Kidney (tissue), 14 donors: ENCODE results near the gene HOXD12. TPM values are rescaled to one million over a fixed set of nuclear protein-coding genes. Genes with fewer than 3 reads are reported as not detected.

Source experiments
- DNase-seq, 5 donors: peaks; one replicate each; pipeline ENCODE4 v3.0.0-alpha.2; 2013 to 2020
- FAIRE-seq: peaks from 2 replicates; lab custom pipeline; 2012; peaks lifted over from hg19 to GRCh38; lab: Jason Lieb, UNC
- H3K27ac ChIP-seq, 2 donors: one replicate each; pipeline ENCODE4 v1.7.0; 2013; ENCODE audit warnings: low read depth in 2 of 2, low read length in 2 of 2, inconsistent platforms in 1 of 2
- H3K27me3 ChIP-seq: one replicate; pipeline ENCODE4 v1.7.1; 2013; ENCODE audit warnings: low read length, inconsistent platforms; ENCODE audit not compliant: control insufficient read depth, insufficient read depth
- H3K36me3 ChIP-seq, 3 donors: one replicate each; pipeline versions ENCODE4 v1.7.0 to v1.7.1; 2013; ENCODE audit warnings: low read length in 3 of 3, control low read depth in 1 of 3, inconsistent platforms in 1 of 3; ENCODE audit not compliant: insufficient read depth in 3 of 3, control insufficient read depth in 2 of 3
- H3K4me1 ChIP-seq, 3 donors: one replicate each; pipeline versions ENCODE4 v1.7.0 to v1.7.1; 2013; ENCODE audit warnings: low read length in 3 of 3, inconsistent platforms in 1 of 3, low read depth in 1 of 3; ENCODE audit not compliant: control insufficient read depth in 2 of 3, insufficient read depth in 2 of 3
- H3K4me3 ChIP-seq, 3 donors: one replicate each; pipeline versions ENCODE4 v1.7.0 to v1.8.1; 2013; ENCODE audit warnings: low read length in 3 of 3, control low read depth in 1 of 3, inconsistent platforms in 1 of 3
- H3K9ac ChIP-seq, 3 donors: one replicate each; pipeline versions ENCODE4 v1.7.0 to v1.7.1; 2013; ENCODE audit warnings: low read length in 3 of 3, control low read depth in 1 of 3, inconsistent platforms in 1 of 3
- H3K9me3 ChIP-seq, 3 donors: one replicate each; pipeline versions ENCODE4 v1.7.0 to v1.7.1; 2013; ENCODE audit warnings: low read length in 3 of 3, control low read depth in 1 of 3, inconsistent platforms in 1 of 3; ENCODE audit not compliant: control insufficient read depth in 2 of 3, insufficient read depth in 1 of 3
- intact Hi-C: fragments of 100-400 bp; cut with DNase I; formaldehyde crosslinking; loops from one replicate; pipeline ENCODE4 v1.11.1; 2022
- polyA plus RNA-seq: library from polyadenylated mRNA; stranded (reverse); fragments of 350-450 nt; fragmentation: Illumina TruSeq; extraction: RNeasy Lipid Tissue Mini Kit (QIAGEN cat#74804); gene quantifications from one replicate; pipeline ENCODE4 v1.2.3, GENCODE V29; 2014; ENCODE audit warnings: low read depth, low replicate concordance; ENCODE audit not compliant: insufficient read depth
- total RNA-seq: library from RNA; stranded (reverse); fragmentation: NEBNext Ultra II Directional; extraction: Animal tissue kit (Norgen Biotek cat#: 25700); gene quantifications from one replicate; pipeline ENCODE4 v1.2.1, GENCODE V29; 2021
- TF ChIP-seq, protein P1 (sequence below): IDR thresholded peaks from 3 replicates; pipeline ENCODE4 v1.5.1; 2012; ENCODE audit warnings: mild to moderate bottlenecking, moderate library complexity, borderline replicate concordance; ENCODE audit not compliant: insufficient read depth; ENCODE audit errors: extremely low read depth
- donor health status: control.
- donor health status: control.
- donor health status: control.
- donor health status: control.
- donor health status: control.
- donor health status: DM: yes; HTN: yes; CAD: no.
- donor health status: Normal renal cell carcinoma (clear cell type).

The HOXD12 gene
- total and polyA plus RNA-seq, 2 donors from 2014 or later, result not detected

DNA sequence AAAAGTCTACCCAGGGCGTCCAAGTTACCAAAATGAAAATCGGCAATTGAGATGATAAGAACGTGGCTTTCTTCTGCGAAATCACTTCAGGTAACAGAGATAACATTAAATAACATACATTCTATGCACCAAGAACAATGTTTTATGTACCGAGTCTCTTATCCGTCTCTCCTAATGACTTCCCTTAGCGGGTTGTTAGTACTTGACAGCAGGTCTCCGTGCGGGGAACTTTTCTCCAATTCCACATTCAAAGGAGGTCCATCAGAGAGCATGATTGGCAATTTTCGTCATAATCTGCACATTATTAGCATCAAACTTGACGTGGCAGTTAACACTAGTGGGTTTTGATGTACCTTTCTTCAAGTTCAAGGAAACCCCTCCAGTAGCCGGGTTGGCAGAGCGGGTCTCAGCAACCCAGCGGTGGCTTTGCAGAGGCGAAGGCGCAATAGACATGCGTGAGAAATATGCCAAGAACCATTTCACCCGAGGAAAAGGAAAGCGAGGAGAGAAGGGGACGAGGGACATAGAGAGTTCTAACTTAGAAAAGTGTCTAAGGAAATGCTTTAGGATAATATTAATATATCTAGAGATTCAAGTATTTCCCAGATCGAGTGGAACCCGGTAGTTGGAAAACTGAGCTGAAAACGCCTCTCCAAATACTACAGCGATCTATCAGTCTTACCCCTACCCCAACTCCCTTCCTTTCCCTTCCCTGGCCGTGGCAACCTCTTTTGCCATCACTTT lies 20.9 kb upstream of the HOXD12 start:
- Histone ChIP-seq H3K4me3 (no peak overlapping the region), H3K9ac (no peak overlapping the region), H3K36me3 (no peaks in the 10 kb centered on the region), H3K4me1 (peaks cover 0 to 3% (median 0%) of the 10 kb centered on the region in 3 donors), H3K27me3 (peaks cover 89% of the 10 kb centered on the region), H3K27ac (no peak overlapping the region), H3K9me3 (peaks cover 0 to 9% (median 0%) of the 10 kb centered on the region in 3 donors)
- intact Hi-C loops, result no loop called here
- TF ChIP-seq, protein P1, sequence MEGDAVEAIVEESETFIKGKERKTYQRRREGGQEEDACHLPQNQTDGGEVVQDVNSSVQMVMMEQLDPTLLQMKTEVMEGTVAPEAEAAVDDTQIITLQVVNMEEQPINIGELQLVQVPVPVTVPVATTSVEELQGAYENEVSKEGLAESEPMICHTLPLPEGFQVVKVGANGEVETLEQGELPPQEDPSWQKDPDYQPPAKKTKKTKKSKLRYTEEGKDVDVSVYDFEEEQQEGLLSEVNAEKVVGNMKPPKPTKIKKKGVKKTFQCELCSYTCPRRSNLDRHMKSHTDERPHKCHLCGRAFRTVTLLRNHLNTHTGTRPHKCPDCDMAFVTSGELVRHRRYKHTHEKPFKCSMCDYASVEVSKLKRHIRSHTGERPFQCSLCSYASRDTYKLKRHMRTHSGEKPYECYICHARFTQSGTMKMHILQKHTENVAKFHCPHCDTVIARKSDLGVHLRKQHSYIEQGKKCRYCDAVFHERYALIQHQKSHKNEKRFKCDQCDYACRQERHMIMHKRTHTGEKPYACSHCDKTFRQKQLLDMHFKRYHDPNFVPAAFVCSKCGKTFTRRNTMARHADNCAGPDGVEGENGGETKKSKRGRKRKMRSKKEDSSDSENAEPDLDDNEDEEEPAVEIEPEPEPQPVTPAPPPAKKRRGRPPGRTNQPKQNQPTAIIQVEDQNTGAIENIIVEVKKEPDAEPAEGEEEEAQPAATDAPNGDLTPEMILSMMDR, result no peak
- DNase-seq, result peak in 4 of 5 donors; percentile 31 to 62 (median 42)
- no peak for FAIRE-seq

DNA sequence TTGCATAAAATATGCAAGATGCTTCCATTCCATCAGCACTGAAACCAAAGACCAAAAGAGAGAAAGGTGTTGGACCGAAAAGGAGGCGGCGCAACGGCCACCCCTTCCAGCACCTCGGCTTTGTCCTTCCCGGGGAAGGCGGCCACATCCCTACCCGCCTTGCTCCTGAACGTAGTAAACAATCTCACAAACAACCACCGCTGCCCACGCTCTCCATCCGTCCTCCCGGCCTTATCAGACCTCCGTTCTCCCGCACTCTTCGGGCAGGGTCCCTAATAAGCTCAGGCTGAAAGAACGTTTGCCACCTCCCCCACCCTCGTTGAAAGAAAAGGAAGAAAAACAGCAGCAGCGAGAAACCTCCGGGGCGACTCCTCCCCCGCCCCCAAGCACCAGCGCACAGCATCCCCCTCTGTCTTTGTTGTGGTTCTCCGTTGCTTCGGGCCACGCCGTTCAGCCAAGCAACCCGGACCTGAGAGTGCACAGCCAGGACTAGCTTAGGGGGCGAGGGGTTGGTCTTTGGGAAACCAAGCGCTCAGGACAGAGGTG lies 20.2 kb upstream of the HOXD12 start:
- Histone ChIP-seq H3K27me3 (peaks cover 90% of the 10 kb centered on the region), H3K9ac (no peak overlapping the region), H3K9me3 (peaks cover 0 to 9% (median 0%) of the 10 kb centered on the region in 3 donors), H3K4me1 (peaks cover 0 to 3% (median 0%) of the 10 kb centered on the region in 3 donors), H3K4me3 (no peak overlapping the region), H3K27ac (no peak overlapping the region), H3K36me3 (no peaks in the 10 kb centered on the region)
- TF ChIP-seq, protein P1, result no peak
- FAIRE-seq, result no peak
- intact Hi-C loops, result no loop called here
- DNase-seq, result peak in 3 of 5 donors; percentile 29 to 44 (median 30)

DNA sequence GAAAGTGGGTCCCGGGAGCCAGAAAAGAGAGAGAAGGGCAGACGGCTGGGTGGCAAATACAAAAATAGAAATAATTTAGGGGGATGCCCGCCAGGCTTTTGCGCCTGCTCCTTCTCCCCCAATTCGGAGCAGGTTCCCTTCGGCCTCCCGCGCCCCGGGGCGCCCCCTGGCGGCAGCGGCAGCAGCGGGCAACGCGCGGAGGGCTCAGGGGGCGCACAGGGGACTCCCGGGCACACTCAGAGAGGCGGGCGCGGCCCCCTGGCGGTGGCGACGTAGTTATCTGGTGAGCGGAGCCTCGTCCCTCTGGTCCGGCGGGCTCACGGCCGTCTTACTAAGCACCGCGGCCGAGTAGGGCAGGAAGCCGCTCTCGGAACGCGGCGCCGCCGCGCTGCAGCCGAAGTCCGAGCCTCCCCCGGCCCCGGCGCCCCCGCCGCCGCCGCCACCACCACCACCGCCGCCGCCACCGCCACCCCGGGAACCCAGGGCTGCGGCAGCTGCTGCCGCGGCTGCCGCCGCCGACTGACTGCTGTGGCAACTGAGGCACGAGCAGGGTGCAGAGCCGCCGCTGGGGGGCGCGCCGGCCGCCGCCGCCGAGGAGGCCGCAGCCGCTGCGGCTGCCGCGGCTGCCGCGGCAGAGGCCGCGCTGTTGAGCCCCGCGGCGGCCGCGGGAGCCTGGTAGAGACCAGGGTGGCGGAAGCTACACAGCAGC lies 19.6 kb upstream of the HOXD12 start:
- Histone ChIP-seq H3K4me1 (peaks cover 0 to 3% (median 0%) of the 10 kb centered on the region in 3 donors), H3K4me3 (no peak overlapping the region), H3K9me3 (peaks cover 0 to 9% (median 0%) of the 10 kb centered on the region in 3 donors), H3K27me3 (peaks cover 90% of the 10 kb centered on the region), H3K36me3 (no peaks in the 10 kb centered on the region), H3K27ac (no peak overlapping the region), H3K9ac (no peak overlapping the region)
- DNase-seq, result peak; percentile 68 to 87 (median 75)
- TF ChIP-seq, protein P1, result peak; percentile 11
- no peak for FAIRE-seq
- intact Hi-C loops, result no loop called here
